Astrocyte of the spinal cord (primary cell): ENCODE data around the gene KNG1.

Experiments
- DNase-seq: peaks from one replicate; pipeline ENCODE4 v3.0.0; 2011; ENCODE audit warnings: low read depth, low spot score
- H3K4me3 ChIP-seq: 2 replicates; pipeline ENCODE4 v1.5.1; 2011; ENCODE audit warnings: low read depth, mild to moderate bottlenecking, low read length, moderate library complexity
- CTCF ChIP-seq: IDR thresholded peaks from 2 replicates; pipeline ENCODE4 v1.5.1; 2012; ENCODE audit warnings: low read depth, mild to moderate bottlenecking, low read length, inconsistent platforms
- in situ Hi-C: cut with HindIII; loops from 2 replicates; pipeline ENCODE4 v1.10.0; 2017; ENCODE audit warnings: low sequenced_read_pairs

The KNG1 gene

GRCh38 chr3:186742618-186743380 is 25.6 kb downstream of the KNG1 start:
- no peak for TF ChIP-seq CTCF
- in situ Hi-C loops: no loop called here

GRCh38 chr3:186743666-186744065 is 26.5 kb downstream of the KNG1 start:
- in situ Hi-C loops: no loop called here
- TF ChIP-seq CTCF: no peak
- no peak for DNase-seq
- no peak overlapping the region for H3K4me3 ChIP-seq

More at GRCh38 chr3:186742618-186743380, 25.6 kb downstream of the KNG1 start:
- no peak overlapping the region for H3K4me3 ChIP-seq
- DNase-seq: no peak

- in situ Hi-C loops: no loop called here
- no peak overlapping the region for H3K4me3 ChIP-seq
- peak; percentile 22 for DNase-seq
- no peak for TF ChIP-seq CTCF
These were observed 28.8 kb downstream of the KNG1 start for GRCh38 chr3:186746008-186746407.

- no peak overlapping the region for H3K4me3 ChIP-seq
- in situ Hi-C loops: no loop called here
- TF ChIP-seq CTCF: no peak
- DNase-seq: no peak
These were observed 33.2 kb downstream of the KNG1 start for GRCh38 chr3:186750316-186750715.

GRCh38 chr3:186751480-186751879 is 34.3 kb downstream of the KNG1 start:
- H3K4me3 ChIP-seq: no peak overlapping the region
- in situ Hi-C loops: no loop called here
- TF ChIP-seq CTCF: no peak

GRCh38 chr3:186754006-186754405 is 36.8 kb downstream of the KNG1 start:
- no peak for TF ChIP-seq CTCF
- no peak overlapping the region for H3K4me3 ChIP-seq
- in situ Hi-C loops: no loop called here
- no peak for DNase-seq

More at GRCh38 chr3:186751480-186751879, 34.3 kb downstream of the KNG1 start:
- DNase-seq: no peak
